ENCODE measurements around the gene RNF113B.

Gene RNF113B

DNA sequence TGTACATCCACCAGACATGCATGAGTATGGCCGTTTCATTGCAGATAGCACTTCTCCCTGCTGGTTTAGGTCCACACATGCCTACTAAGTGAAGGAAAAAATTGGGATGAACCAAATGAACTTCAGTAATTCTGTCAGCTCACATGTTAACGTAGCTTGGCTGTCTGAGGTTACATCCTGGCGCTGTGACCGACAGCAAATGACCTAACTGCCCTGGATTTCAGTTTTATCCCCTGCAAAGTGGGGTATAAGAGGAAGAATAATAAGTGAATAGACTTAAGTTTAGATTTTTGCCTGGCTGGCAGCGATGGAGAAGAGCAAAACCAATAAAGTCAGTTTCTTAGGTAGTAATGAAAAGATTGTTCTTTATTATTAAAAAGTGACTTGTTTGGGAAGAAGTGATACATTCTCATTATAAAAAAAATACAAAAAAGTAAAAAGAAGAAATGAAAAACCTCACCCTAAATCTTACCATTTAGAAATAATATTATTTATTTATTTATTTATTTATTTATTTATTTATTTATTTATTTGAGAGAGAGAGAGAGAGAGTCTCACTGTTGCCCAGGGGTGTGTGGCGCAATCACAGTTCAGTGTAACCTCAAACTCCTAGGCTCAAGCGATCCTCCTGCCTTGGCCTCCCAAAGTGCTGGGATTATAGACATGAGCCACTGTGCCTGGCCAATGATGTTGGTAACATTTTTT, 4.2 kb upstream of the RNF113B start:
- Histone ChIP-seq H3K9me3 (ENCODE audit: severe bottlenecking) (no peaks in the 10 kb centered on the region), H3K27me3 (ENCODE audit: insufficient read depth, poor library complexity, severe bottlenecking) (no peaks in the 10 kb centered on the region), H3K4me1 (ENCODE audit: insufficient read depth, poor library complexity, severe bottlenecking) (no peaks in the 10 kb centered on the region), H3K4me3 (ENCODE audit: severe bottlenecking) (no peak overlapping the region), H3K27ac (ENCODE audit: poor library complexity, severe bottlenecking) (no peak overlapping the region), H3K36me3 (ENCODE audit: low read depth) (no peaks in the 10 kb centered on the region; the same call in 1 of the 2 replicates)
- TF ChIP-seq, protein P1, sequence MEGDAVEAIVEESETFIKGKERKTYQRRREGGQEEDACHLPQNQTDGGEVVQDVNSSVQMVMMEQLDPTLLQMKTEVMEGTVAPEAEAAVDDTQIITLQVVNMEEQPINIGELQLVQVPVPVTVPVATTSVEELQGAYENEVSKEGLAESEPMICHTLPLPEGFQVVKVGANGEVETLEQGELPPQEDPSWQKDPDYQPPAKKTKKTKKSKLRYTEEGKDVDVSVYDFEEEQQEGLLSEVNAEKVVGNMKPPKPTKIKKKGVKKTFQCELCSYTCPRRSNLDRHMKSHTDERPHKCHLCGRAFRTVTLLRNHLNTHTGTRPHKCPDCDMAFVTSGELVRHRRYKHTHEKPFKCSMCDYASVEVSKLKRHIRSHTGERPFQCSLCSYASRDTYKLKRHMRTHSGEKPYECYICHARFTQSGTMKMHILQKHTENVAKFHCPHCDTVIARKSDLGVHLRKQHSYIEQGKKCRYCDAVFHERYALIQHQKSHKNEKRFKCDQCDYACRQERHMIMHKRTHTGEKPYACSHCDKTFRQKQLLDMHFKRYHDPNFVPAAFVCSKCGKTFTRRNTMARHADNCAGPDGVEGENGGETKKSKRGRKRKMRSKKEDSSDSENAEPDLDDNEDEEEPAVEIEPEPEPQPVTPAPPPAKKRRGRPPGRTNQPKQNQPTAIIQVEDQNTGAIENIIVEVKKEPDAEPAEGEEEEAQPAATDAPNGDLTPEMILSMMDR (IDR thresholded peaks at IDR 0.05; ENCODE audit: poor library complexity, severe bottlenecking) = no peak
- no peak for ATAC-seq (ENCODE audit: low read depth)
- DNase-seq (ENCODE audit: low spot score) = no peak

DNA sequence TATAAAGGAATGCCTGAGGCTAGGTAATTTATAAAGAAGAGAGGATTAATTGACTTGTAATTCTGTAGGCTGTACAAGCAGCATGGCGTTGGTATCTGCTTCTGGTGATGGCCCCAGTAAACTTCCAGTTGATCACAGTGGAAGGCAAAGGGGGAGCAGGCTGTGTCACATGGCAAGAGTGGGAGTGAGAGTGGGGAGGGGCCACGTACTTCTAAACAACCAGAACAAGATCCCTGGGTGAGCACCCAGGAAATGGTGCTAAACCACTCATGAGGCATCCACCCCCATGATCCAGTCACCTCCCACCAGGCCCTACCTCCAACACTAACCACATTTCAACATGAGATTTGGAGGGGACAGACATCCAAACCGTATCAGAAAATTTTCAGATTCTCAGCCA, 3.0 kb upstream of the RNF113B start:
- DNase-seq (ENCODE audit: low spot score) (no peak), ATAC-seq (ENCODE audit: low read depth) (no peak)
- peaks cover 1% of the 10 kb centered on the region for H3K4me1 ChIP-seq (ENCODE audit: insufficient read depth, poor library complexity, severe bottlenecking)
- no peaks in the 10 kb centered on the region; the same call in 1 of the 2 replicates for H3K36me3 ChIP-seq (ENCODE audit: low read depth)
- no peak overlapping the region for H3K27ac ChIP-seq (ENCODE audit: poor library complexity, severe bottlenecking)
- H3K27me3 ChIP-seq (ENCODE audit: insufficient read depth, poor library complexity, severe bottlenecking) = no peaks in the 10 kb centered on the region
- H3K4me3 ChIP-seq (ENCODE audit: severe bottlenecking) = no peak overlapping the region
- TF ChIP-seq, protein P1 (IDR thresholded peaks at IDR 0.05; ENCODE audit: poor library complexity, severe bottlenecking) = no peak
- no peaks in the 10 kb centered on the region for H3K9me3 ChIP-seq (ENCODE audit: severe bottlenecking)

DNA sequence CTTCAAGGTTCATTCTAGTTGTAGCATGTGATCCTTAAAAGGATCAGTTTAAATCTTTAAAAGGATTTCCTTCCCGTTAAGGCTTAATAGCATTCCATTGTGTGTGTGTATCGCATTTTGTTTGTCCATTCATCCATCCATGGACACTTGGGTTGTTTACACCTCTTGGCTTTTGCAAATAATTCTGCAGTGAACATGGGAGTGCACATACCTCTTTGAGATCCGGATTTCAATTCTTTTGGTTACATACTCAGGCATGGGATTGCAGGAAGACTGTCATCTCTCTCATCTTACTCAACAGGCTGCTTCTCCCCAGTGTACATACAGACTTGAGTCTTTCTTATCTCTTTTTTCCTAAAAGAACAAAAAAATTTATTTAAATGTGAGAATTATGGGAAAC, 1.2 kb downstream of the RNF113B start:
- Histone ChIP-seq H3K9me3 (ENCODE audit: severe bottlenecking) (no peaks in the 10 kb centered on the region), H3K36me3 (ENCODE audit: low read depth) (no peaks in the 10 kb centered on the region; the same call in 1 of the 2 replicates), H3K4me1 (ENCODE audit: insufficient read depth, poor library complexity, severe bottlenecking) (peaks cover 36% of the 10 kb centered on the region), H3K27ac (ENCODE audit: poor library complexity, severe bottlenecking) (no peak overlapping the region), H3K27me3 (ENCODE audit: insufficient read depth, poor library complexity, severe bottlenecking) (no peaks in the 10 kb centered on the region), H3K4me3 (ENCODE audit: severe bottlenecking) (no peak overlapping the region)
- DNase-seq (ENCODE audit: low spot score) (no peak), ATAC-seq (ENCODE audit: low read depth) (no peak)
- TF ChIP-seq, protein P1 (IDR thresholded peaks at IDR 0.05; ENCODE audit: poor library complexity, severe bottlenecking) = no peak

DNA sequence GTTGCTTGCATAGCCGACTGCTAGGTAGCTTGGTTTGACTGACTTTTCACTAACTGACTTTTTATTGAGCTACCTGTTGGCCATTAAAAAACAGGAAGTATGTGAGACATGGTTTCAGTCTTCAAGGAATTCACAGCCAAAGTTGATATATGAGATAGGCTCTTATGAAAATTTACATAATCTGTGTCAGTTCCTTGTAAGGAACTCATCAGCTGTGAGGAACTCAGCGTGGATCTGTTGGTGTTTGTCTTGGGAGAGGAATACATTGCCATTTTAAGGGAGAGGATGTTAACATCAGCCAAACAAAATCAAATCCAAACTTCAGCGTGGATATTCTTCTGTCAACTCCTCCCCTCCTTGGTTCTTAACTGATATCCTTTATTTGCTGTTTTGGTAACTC, 2.0 kb downstream of the RNF113B start:
- Histone ChIP-seq H3K27me3 (ENCODE audit: insufficient read depth, poor library complexity, severe bottlenecking) (no peaks in the 10 kb centered on the region), H3K4me1 (ENCODE audit: insufficient read depth, poor library complexity, severe bottlenecking) (peaks cover 36% of the 10 kb centered on the region), H3K9me3 (ENCODE audit: severe bottlenecking) (no peaks in the 10 kb centered on the region), H3K4me3 (ENCODE audit: severe bottlenecking) (no peak overlapping the region), H3K27ac (ENCODE audit: poor library complexity, severe bottlenecking) (peak overlapping the region; percentile 78), H3K36me3 (ENCODE audit: low read depth) (no peaks in the 10 kb centered on the region; the same call in 1 of the 2 replicates)
- ATAC-seq (ENCODE audit: low read depth) = peak; percentile 40; the same call in 1 of the 3 replicates
- TF ChIP-seq, protein P1 (IDR thresholded peaks at IDR 0.05; ENCODE audit: poor library complexity, severe bottlenecking) = no peak
- no peak for DNase-seq (ENCODE audit: low spot score)

DNA sequence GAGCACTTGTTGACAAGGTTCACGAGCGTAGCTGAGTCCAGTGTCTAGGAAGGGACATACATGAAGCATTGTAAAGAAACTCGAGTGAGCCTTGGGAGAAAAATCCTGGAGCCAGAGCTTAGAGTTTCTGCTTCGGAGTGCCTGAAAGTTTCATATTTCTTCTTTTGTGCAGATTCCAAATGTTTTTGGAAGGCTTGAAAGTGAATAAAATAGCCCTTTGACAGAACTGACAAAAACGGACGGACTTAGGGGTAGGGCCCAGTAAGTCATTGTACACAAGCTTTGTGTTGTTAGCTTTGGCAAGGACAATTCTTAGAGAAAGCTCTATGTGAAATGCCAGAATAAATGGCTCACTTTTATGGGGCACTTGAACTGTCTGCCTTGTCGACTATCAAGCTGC, 2.8 kb downstream of the RNF113B start:
- Histone ChIP-seq H3K9me3 (ENCODE audit: severe bottlenecking) (no peaks in the 10 kb centered on the region), H3K36me3 (ENCODE audit: low read depth) (no peaks in the 10 kb centered on the region; the same call in 1 of the 2 replicates), H3K27me3 (ENCODE audit: insufficient read depth, poor library complexity, severe bottlenecking) (no peaks in the 10 kb centered on the region), H3K4me3 (ENCODE audit: severe bottlenecking) (no peak overlapping the region), H3K4me1 (ENCODE audit: insufficient read depth, poor library complexity, severe bottlenecking) (peaks cover 36% of the 10 kb centered on the region), H3K27ac (ENCODE audit: poor library complexity, severe bottlenecking) (peak overlapping the region; percentile 78)
- DNase-seq (ENCODE audit: low spot score) (no peak), ATAC-seq (ENCODE audit: low read depth) (no peak)
- TF ChIP-seq, protein P1 (IDR thresholded peaks at IDR 0.05; ENCODE audit: poor library complexity, severe bottlenecking) = no peak
